Activated CD4-positive, alpha-beta T cell treated with anti-CD3 and anti-CD28 coated beads for 24 hours (primary cell): ENCODE results near the gene MSI2.
"Not testable (repeated sequence)": the region's sequence is repeated elsewhere in the genome, so short reads cannot be mapped to it uniquely, and the experiment has no call there.

Experiments used
- DNase-seq, 2 donors: peaks; one replicate each; pipeline ENCODE4 v3.0.0-alpha.2; 2020; ENCODE audit warnings: low read depth in 2 of 2

The MSI2 gene

GRCh38 chr17:57289613-57290012, 33.3 kb downstream of the MSI2 start:
- no peak for DNase-seq

- no peak for DNase-seq
These were observed 34.7 kb downstream of the MSI2 start for GRCh38 chr17:57290981-57291380.

GRCh38 chr17:57292091-57292490, 35.8 kb downstream of the MSI2 start:
- DNase-seq: no peak

DNA sequence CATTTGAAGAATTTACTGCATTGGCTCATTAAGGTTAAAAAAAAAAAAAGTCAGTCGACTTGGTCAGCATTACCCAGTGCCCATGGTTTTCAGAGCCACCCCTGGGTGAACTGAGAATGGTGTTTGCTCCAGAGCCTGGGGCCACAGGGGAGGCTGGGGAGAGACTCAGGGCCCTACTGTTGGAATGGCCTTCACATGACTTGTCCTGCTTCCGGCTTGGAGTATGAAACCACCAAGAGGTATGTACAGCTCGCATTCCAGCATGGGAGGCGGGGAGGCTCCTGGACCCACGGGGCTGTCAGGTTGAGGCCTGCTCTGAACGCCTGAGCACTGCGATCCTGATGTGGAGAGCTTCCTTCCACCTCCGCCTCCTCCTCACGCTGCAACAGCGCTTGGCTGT, 36.8 kb downstream of the MSI2 start:
- no peak for DNase-seq

GRCh38 chr17:57294101-57294500, 37.8 kb downstream of the MSI2 start:
- no peak for DNase-seq

DNA sequence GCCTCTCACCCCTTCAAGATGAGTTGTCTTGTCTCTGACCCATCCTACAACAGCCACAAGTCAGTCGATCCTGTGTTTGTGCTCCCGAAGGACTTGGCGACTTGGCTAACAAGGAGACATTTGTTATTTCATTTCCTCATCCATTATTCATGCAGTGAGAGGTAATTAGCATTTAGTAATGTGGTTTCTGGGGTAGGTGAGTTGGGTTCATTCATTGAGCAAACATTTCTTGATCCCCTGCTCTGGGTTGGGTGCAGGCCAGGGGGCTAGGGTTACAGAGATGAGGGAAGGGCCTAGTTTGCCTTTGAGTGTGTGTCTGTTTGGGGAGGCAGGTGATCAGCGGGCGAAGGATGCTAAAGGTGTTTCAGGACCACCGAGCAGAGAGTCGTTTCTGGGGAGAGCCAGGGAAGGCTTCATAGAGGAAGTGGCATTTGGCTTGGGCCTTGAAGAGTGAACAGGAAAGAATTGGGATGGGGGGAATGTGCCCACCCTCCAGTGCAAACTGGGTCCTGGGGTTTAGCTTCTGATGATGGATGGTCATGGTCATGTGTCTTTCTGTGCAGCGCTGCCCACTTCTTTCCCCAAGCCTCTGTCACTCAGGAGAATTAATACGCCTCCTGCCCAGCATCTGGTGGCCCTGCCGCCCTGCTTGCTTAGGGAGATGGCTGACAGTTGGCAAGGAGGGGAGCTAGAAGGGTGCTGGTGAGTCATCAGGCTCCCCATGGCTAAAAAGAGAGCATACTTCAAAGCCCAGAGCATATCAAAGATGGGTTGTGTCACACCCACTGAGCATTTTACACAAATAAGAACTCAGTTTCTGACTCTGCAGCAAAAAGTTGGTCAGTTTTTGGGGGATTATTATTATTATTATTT, 38.5 kb downstream of the MSI2 start:
- DNase-seq: peak in 1 of 2 donors; percentile 12

- no peak for DNase-seq
These were observed 39.3 kb downstream of the MSI2 start for GRCh38 chr17:57295526-57296023.

DNA sequence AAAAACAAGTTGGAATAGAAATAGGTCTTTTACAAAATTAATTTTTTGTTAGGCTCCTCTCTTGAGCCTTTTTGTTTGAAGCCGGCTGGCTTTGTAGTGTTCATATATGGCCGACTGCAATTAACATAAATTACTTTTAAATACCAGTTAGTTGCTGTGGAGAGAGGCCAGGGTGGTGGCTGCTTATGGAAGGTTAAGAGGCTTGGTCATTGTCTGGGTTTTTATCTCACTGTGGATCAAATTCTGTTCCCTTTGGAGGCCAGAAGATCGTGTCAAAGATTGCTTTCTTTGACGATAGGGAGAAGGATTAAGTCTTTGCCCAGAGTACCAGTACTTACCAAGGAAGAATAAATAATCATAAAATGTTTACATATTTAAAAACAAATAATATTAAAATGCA, 39.9 kb downstream of the MSI2 start:
- no peak for DNase-seq

DNA sequence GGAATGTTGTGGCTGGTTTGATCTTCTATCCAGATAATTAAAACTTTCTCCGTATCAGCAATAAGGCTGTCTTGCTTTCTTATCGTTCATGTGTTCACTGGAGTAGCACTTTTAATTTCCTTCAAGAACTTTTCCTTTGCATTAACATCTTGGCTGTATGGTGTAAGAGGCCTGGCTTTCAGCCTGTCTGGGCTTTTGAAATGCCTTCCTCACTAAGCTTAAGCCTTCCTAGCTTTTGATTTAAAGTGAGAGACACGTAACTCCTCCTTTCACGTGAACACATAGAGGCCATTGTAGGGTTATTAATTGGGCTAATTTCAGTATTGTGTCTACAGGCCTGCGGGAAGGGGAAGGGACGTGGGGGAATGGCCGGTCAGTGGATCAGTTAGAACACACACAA, 42.9 kb downstream of the MSI2 start:
- no peak for DNase-seq

GRCh38 chr17:57300592-57300991, 44.3 kb downstream of the MSI2 start:
- DNase-seq: not testable (repeated sequence)

- DNase-seq: no peak
These were observed 46.6 kb downstream of the MSI2 start for GRCh38 chr17:57302690-57303465.

DNA sequence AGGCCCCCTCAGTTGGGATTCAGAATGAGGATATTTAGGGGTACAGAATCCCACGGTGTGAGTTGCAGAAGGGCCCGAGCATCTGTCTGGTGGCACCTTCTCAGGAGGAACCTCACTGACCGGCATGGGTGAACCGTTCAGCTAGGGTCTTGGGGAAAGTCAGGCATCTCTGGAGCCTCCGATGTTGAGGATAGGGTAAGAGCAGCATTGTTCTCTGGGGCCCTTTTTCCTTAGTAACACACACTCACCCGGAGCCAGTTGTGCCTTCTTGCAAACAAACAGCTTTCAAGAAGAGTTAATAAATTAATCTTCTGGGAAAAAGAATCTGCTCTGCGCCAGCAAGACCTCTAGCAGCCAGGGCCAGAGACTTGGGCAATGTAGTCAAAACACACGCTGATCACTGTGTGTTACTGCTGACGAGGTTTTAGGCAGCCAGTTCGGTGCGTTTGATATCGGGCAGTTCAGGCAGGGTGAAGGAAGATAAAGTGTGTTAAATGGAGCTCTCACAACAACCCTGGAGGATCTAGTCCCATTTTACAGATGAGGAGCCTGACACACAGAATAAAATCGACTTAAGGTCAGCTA, 48.9 kb downstream of the MSI2 start:
- DNase-seq: no peak

- DNase-seq: no peak
These were observed 49.7 kb downstream of the MSI2 start for GRCh38 chr17:57305908-57306504.

DNA sequence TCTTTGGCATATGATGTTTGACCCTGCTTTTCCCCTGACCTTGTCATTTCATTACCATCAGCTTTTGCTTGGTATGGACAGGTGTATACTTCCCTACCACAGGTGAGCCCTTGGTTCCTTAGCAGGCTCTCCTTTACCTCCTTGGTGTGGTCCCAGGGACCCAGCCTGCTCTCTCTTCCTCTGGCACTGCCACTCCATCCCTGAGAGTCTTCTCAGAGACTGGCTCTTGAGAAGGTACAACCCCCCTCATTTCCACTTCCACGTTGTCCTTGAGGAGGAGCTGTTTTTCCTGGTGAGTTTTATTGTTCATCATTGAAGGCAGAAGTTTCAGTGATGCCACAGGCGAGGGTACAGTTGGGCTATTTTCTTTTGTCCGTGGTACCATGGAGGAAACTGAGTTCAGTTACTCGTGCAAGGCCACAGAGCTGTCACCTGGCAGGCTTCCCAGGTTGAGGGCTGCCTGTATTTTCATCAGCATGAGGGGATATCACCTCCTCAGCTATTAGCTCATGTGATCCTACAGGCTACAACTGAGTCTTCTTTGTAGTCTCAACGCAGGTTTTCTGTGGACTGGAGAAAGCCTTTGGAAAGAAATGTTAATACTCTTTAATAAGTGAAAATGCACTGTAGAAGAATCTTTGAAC, 52.3 kb downstream of the MSI2 start:
- no peak for DNase-seq

DNA sequence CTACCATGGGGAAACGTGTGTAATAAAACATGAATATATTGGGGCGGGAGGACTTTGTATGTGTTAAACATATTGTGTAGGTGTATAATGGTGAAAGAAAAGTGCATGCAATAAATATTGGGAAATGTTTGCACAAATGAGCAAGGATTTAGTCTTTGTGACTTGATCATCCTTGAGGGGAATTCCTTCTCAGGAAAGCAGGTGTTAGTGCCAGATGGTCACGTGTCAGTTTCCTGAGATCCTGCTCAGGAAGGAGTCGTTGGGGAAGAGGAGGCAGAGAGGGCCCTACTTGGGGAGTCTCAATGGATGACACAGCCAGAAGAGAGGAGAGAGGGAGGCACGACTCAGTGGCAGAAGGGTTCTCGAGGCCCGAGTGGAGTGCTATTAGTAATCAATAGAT, 53.2 kb downstream of the MSI2 start:
- no peak for DNase-seq

GRCh38 chr17:57311281-57312216, 55.2 kb downstream of the MSI2 start:
- DNase-seq: no peak

GRCh38 chr17:57312242-57312641, 55.9 kb downstream of the MSI2 start:
- DNase-seq: no peak

DNA sequence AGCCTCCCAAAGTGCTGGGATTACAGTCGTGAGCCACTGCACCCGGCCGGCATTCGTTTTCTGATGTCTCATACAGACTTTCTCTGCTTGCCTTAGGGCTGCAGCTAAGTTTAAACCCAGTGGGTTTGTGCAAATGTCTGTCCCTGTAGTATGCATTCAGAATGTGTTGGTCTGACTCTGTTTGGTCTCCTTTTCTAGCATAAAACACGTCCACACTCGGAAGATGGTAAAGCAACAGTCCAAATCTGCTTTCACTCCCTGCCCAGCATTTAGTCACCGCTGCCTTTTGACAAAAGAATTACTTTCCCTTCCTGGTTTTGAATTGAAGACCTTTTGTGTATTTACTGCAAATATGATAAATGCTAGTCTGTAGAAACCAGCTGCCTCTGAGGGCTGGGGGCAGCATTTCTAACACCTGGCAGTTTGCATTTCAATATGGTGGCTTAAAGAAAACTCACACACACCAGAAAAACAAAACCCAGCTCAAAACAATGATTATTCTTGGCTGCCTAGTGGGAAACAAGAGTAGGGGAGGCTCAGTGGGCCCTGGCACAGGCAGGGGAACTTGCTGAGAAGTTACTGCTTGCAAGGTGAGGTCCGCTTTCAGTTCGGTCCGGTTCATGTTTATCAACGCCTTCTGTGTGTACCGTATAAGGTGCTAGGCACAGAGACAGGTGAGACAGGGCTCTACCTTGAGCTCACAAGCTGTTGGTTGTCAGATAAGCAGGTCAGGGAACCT, 56.9 kb downstream of the MSI2 start:
- DNase-seq: no peak
